H7 (cell line): Measurements from ENCODE around the gene ERVW-1. TPM values are rescaled to one million over a fixed set of nuclear protein-coding genes. Genes with fewer than 3 reads are reported as not detected.
"Not testable (repeated sequence)": the region's sequence is repeated elsewhere in the genome, so short reads cannot be mapped to it uniquely, and the experiment has no call there.

Experiments used
- DNase-seq: peaks from one replicate; pipeline ENCODE4 v3.0.0; 2012
- H3K27me3 ChIP-seq: 2 replicates; pipeline ENCODE4 v1.6.0; 2011; ENCODE audit warnings: mild to moderate bottlenecking, low read length; ENCODE audit not compliant: control insufficient read depth, insufficient read depth
- H3K36me3 ChIP-seq: replicated peaks from 2 replicates; pipeline ENCODE4 v1.5.1; 2011; ENCODE audit warnings: low read length; ENCODE audit not compliant: control insufficient read depth, insufficient read depth
- H3K4me3 ChIP-seq: 2 replicates; pipeline ENCODE4 v1.5.1; 2011; ENCODE audit warnings: low read depth, mild to moderate bottlenecking, control low read depth, low read length, moderate library complexity; ENCODE audit not compliant: insufficient read depth
- total RNA-seq: library from RNA; depleted of rRNA; stranded (reverse); fragments of >200 nt; shearing (Covaris generic); gene quantifications from 2 replicates; pipeline ENCODE4 v1.2.3, GENCODE V29; 2014; rRNA removed

Gene ERVW-1, protein sequence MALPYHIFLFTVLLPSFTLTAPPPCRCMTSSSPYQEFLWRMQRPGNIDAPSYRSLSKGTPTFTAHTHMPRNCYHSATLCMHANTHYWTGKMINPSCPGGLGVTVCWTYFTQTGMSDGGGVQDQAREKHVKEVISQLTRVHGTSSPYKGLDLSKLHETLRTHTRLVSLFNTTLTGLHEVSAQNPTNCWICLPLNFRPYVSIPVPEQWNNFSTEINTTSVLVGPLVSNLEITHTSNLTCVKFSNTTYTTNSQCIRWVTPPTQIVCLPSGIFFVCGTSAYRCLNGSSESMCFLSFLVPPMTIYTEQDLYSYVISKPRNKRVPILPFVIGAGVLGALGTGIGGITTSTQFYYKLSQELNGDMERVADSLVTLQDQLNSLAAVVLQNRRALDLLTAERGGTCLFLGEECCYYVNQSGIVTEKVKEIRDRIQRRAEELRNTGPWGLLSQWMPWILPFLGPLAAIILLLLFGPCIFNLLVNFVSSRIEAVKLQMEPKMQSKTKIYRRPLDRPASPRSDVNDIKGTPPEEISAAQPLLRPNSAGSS
- 0.52 and 1.1 TPM in 2 replicates for total RNA-seq

DNA sequence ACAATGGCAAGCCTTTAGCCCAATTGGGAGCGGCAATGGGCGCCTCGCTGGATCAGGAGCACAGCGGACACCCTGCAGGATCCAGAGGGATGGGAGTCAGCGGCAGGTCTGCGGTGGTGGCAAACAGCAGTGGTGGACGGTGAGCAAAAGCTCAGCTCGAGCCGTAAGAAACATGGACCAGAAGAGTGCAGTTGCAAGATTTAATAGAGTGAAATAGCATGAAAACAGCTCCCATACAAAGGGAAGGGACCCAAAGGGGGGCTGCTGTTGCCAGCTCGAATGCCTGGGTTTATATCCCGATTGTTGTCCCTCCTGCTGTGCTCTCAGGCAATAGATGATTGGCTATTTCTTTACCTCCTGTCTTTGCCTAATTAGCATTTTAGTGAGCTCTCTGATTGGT is at the start of gene ERVW-1:
ERVW-1 (minus strand) TSS at position 266 of the 400 bp plus-strand sequence. CDS start 7,565 bp downstream, outside the sequence.
- DNase-seq, H3K36me3 ChIP-seq, H3K27me3 ChIP-seq, H3K4me3 ChIP-seq: not testable (repeated sequence)

DNA sequence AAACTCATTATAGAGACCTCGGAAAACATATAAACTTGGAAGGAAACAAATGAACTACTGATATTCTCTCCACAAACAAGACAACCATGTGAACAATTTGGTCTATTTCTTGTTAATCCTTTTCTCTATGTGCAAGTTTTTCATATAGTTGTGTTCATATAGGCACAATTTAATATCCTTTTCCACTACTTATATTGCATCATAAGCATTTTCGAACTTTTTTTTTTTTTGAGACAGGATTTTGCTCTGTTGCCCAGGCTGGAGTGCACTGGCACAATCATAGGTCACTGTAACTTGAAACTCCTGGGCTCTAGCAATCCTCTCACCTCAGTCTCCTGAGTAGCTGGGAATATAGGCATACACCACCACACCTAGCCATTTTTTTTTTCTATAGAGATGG is 45.4 kb upstream of the ERVW-1 start:
- DNase-seq: no peak
- H3K27me3 ChIP-seq: no peaks in the 10 kb centered on the region

DNA sequence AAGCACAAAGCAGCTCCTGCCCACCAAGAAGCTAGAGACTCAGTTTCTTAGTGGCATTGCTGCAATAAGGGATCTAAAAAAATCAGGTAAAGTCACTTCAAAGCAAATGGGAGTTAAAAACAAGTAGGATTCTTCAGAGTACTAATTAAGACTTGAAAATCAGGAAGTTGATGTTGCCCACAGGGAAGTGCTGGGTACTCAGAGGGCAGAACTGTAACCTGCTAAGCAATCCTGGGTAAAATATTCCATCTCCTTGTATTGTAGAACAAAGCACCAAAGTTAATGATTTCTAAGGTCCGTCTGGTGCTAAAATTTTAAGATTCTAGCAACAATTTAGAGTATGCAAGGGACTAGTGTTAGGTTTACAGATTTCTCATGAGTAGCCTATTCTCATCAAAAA is 42.3 kb upstream of the ERVW-1 start:
- no peak for DNase-seq
- peaks cover 6% of the 10 kb centered on the region for H3K36me3 ChIP-seq
- no peaks in the 10 kb centered on the region for H3K27me3 ChIP-seq
- H3K4me3 ChIP-seq: no peak overlapping the region

More for the DNA sequence above, 45.4 kb upstream of the ERVW-1 start:
- H3K36me3 ChIP-seq: peaks cover 3% of the 10 kb centered on the region
- H3K4me3 ChIP-seq: no peak overlapping the region

DNA sequence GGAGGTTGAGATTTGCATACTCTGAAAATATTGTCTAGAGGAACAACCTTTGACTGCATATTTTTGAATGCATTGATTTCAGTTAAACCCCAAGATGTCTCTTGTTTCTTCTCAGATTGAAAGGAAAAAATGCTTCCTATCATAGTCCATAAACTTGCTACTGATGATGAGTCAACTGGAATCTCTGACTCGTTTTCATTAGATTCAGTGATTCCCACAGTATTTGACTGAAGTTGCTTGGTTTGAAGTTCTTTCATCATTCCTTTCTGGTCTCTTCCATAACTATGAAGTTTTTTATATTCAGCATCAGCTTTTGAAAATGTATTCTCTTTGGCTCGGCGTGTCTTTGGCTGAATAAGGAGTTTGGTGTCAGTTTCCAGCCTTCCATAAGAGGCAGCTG is 39.9 kb upstream of the ERVW-1 start:
- no peak for DNase-seq
- H3K27me3 ChIP-seq: no peaks in the 10 kb centered on the region
- H3K36me3 ChIP-seq: peaks cover 7% of the 10 kb centered on the region
- no peak overlapping the region for H3K4me3 ChIP-seq

DNA sequence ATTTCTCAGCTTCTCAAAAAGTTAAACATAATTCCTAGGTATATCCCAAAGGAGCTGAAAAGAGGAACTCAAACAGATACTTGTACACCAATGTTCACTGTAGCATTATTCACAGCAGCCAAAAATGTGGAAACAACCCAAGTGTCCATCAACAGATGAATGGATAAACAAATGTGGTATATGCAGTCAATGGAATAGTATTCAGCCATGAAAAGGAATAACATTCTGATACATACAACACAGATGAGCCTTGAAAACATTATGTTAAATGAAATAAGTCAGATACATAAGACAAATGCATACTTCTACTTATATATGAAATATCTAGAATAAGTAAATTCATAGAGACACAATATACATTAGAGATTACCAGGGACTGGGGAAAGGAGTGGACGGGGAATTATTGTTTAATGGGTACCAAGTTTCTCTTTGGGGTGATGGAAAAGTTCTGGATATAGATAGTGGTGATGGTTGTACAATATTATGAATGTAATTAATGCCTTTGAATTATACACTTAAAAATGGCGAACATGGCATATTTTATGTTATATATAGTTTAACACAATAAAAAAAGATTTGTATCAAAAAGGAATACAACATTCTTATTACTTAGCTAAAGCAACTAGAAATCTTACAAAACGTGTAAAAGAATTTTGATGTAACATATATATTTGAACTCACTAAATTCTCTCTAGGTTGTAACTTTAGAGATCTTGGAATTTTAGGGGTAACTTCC is 35.6 kb upstream of the ERVW-1 start:
- no peak overlapping the region for H3K4me3 ChIP-seq

DNA sequence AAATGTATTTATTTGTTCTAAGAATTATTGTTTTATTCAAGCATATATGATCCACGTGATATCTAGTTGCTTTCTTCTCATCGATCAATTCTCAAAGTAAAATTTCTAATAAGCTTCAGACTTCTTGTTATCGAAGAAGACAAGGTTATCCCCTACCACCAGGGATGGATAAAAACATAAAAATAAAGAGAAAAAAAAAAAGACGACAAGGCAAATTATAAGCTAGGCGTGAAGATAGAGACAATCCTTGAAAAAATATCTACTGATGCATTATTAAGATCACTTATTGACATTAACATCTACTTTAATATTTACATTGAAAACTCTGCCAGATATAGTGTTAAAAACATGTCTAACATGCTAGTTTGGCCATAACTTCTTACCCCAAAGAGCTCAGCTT is 31.2 kb upstream of the ERVW-1 start:
- no peak for DNase-seq
- H3K4me3 ChIP-seq: no peak overlapping the region
- no peaks in the 10 kb centered on the region for H3K27me3 ChIP-seq
- H3K36me3 ChIP-seq: peaks cover 5% of the 10 kb centered on the region

More for the DNA sequence above, 35.6 kb upstream of the ERVW-1 start:
- peaks cover 6% of the 10 kb centered on the region for H3K36me3 ChIP-seq
- H3K27me3 ChIP-seq: no peaks in the 10 kb centered on the region
- DNase-seq: no peak

DNA sequence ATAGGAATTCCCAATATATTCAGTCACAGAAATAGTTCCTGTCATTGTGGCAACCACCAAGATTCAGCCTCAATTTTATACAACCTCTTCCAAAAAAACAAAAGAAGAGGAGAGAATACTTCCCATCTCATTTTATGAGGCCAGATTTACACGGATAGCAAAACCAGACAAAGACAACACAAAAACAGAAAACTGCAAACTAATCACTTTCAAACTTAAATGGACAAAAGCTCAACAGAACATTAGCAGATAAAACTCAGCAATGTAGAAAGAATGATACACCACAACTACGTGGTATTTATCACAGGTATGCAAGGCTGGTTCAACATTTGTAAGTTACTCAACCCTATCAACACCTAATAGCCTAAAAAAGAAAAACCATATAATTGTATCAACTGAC is 28.6 kb upstream of the ERVW-1 start:
- Histone ChIP-seq H3K27me3 (no peaks in the 10 kb centered on the region), H3K36me3 (peaks cover 3% of the 10 kb centered on the region; the same call in 1 of the 2 replicates), H3K4me3 (no peak overlapping the region)
- DNase-seq: no peak

DNA sequence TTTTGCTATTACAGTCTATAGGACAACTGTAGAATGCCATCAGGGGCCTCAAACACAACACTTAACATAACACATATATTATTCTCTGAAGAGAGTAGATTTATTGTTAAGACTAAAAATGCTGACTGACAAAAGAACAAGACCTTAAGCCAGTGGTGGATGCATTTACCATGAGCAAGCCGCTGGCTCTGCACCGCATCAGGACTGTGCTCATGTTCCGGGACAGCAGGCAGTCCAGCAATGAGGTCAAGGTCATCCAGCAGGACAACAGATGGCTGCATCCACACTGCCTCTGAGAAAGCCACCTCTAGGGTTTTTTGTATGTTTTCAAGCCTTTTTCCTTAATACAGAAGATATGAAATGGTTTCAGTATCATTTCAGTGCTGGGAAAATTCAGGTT is 26.8 kb upstream of the ERVW-1 start:
- DNase-seq: no peak
- no peaks in the 10 kb centered on the region for H3K27me3 ChIP-seq
- H3K4me3 ChIP-seq: no peak overlapping the region
- H3K36me3 ChIP-seq: peaks cover 11% of the 10 kb centered on the region; the same call in 1 of the 2 replicates

DNA sequence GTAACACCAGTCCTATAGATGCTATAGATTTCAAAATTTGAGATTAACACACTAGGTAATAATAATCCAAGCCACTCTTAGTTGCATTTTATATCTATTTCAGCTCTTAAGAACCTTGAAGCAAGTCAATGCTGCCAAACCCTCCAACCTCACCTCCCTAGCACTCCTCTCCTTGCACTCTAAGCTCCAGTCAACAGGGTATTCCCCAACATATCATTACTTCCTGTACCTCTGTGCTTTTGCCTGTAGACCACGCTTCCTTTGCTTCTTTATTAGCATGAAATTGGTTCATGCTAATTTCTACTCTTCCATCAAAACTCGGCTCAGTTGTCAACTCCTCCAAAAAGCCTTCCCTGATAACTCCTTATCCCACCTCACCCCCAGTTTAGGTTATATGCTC is 26.0 kb upstream of the ERVW-1 start:
- peaks cover 13% of the 10 kb centered on the region for H3K36me3 ChIP-seq
- no peaks in the 10 kb centered on the region for H3K27me3 ChIP-seq
- no peak overlapping the region for H3K4me3 ChIP-seq
- no peak for DNase-seq

DNA sequence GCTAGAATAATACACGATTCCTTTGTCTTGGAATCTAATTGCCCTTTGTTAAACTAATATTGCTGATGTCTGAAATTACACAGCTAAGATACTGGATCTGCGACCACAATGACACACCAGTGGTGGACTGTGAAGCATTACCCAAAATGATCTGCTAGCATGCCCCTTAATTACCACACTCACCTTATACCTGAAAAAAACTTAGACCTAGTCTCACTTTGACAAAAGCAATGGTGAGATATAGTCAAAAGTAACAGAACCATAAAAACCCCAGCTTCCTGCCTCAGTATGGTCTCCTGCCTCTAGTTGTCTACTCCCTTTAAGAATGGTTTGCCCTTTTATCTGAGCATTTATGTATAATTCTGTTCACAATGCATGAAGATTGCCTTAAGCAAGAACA is 20.8 kb upstream of the ERVW-1 start:
- Histone ChIP-seq H3K4me3 (no peak overlapping the region), H3K36me3 (peaks cover 11% of the 10 kb centered on the region), H3K27me3 (no peaks in the 10 kb centered on the region)
- no peak for DNase-seq

DNA sequence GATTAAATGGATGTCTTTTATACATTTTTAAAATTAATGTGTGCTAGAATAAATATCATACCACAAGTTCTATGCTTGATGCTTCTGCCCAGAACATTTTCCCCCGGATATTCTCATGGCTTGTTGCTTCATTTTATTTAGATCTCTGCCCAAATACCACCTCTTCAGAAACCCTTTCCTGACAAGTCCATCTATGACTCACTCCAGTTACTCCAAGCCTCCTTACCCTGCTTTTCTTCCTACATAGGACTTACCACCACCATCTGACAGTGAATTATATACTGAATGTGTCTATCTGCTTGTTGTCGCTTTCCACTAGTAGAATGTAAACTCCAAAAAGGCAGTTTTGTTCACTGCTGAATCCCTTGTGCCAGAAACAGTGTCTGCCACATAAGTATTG is 19.1 kb upstream of the ERVW-1 start:
- peaks cover 15% of the 10 kb centered on the region for H3K36me3 ChIP-seq
- DNase-seq: no peak
- H3K27me3 ChIP-seq: no peaks in the 10 kb centered on the region
- H3K4me3 ChIP-seq: no peak overlapping the region

DNA sequence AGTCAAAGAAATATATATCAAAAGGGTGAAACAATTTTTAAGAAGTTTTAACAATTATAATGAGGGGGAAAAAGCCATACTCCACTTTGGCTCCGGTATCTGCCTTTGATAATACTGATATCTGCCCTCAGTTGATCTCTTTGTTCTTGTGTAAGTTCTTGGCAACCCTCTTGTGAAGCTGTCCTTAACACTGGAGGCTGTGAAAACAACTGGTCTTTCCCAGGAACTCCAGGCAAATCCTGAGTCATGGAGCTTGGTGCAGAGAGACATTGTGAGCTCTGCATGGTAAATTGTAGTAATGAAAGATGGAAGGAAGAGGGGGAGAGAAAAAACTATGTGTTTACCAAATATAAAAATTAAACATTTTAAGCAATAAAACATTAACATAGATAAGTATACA is 11.9 kb upstream of the ERVW-1 start:
- DNase-seq: no peak
- Histone ChIP-seq H3K36me3 (peaks cover 8% of the 10 kb centered on the region), H3K4me3 (no peak overlapping the region), H3K27me3 (no peaks in the 10 kb centered on the region)

DNA sequence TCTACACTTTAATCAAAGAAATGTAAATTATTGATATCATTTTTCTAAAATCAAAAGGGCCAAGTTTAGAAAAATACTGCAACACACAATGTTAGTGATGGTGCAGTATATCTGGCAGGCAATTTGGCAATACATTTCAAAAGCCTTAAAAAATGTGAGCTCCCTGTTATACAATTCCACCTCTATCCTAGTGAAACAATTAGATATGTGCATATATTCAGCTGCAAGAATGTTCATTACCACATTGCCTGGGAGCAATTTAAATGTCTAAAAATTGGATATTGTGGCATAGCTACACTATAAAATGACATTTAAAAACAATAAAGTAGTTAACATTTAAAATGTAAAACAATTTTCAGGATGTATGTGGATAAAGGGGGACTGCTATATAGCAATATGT is 10.1 kb upstream of the ERVW-1 start:
- no peak for DNase-seq
- Histone ChIP-seq H3K27me3 (no peaks in the 10 kb centered on the region), H3K36me3 (peaks cover 5% of the 10 kb centered on the region), H3K4me3 (no peak overlapping the region)

DNA sequence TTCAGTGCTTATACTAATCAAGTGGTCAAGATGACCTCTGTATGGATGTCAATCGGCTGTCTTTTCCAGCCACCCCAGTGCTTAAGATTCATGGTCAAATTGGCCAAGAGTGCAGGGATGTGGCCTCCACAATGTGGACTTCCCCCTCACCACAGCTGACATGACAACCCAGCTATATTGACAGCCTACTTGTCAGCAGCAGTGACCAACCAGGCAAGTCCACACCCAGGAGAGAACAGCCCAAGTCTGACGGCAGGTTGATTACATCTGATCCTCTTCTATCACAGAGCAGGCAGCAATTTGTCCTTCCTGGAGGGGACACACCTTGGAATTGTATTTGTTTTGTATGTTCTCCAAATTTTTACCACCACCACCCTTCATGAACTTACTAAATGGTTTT is 8.2 kb upstream of the ERVW-1 start:
- DNase-seq: no peak
- no peak overlapping the region for H3K4me3 ChIP-seq
- no peaks in the 10 kb centered on the region for H3K27me3 ChIP-seq
- peaks cover 2% of the 10 kb centered on the region for H3K36me3 ChIP-seq
